AG09319 (cell line): ENCODE results near the gene OPA3.
"Not testable (repeated sequence)": the region's sequence is repeated elsewhere in the genome, so short reads cannot be mapped to it uniquely, and the experiment has no call there.

Experiments
- DNase-seq: peaks from one replicate; pipeline ENCODE4 v3.0.0-alpha.2; 2010; ENCODE audit warnings: low read depth; ENCODE audit errors: extremely low read depth
- TF ChIP-seq, protein P1 (sequence below): IDR thresholded peaks from 2 replicates; pipeline ENCODE4 v1.5.1; 2011; ENCODE audit warnings: low read depth, mild to moderate bottlenecking, inconsistent platforms, low read length, moderate library complexity

The OPA3 gene

DNA sequence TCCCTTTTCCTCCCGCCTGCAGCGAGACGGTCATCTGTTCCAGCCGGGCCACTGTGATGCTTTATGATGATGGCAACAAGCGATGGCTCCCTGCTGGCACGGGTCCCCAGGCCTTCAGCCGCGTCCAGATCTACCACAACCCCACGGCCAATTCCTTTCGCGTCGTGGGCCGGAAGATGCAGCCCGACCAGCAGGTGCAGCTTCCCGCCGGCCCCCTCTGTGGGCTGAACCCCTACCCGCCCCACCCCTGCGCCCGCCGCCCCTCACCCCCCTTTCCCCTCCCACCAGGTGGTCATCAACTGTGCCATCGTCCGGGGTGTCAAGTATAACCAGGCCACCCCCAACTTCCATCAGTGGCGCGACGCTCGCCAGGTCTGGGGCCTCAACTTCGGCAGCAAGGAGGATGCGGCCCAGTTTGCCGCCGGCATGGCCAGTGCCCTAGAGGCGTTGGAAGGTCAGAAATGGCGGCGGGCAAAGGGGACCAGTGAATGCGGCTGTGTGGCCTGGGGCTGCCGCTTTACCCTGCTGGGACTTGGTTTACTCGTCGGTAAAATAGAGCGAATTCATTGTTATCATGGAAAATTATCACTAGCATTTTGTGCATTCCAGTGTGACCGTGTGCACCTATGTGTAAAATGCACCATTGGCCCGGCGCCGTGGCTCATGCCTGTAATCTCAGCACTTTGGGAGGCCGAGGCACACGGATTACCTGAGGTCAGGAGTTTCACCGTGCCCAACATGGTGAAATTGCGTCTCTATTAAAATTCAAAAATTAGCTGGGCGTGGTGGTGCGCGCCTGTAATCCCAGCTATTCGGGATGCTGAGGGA lies 66.7 kb downstream of the OPA3 start:
- TF ChIP-seq, protein P1, sequence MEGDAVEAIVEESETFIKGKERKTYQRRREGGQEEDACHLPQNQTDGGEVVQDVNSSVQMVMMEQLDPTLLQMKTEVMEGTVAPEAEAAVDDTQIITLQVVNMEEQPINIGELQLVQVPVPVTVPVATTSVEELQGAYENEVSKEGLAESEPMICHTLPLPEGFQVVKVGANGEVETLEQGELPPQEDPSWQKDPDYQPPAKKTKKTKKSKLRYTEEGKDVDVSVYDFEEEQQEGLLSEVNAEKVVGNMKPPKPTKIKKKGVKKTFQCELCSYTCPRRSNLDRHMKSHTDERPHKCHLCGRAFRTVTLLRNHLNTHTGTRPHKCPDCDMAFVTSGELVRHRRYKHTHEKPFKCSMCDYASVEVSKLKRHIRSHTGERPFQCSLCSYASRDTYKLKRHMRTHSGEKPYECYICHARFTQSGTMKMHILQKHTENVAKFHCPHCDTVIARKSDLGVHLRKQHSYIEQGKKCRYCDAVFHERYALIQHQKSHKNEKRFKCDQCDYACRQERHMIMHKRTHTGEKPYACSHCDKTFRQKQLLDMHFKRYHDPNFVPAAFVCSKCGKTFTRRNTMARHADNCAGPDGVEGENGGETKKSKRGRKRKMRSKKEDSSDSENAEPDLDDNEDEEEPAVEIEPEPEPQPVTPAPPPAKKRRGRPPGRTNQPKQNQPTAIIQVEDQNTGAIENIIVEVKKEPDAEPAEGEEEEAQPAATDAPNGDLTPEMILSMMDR, result no peak
- DNase-seq, result no peak

DNA sequence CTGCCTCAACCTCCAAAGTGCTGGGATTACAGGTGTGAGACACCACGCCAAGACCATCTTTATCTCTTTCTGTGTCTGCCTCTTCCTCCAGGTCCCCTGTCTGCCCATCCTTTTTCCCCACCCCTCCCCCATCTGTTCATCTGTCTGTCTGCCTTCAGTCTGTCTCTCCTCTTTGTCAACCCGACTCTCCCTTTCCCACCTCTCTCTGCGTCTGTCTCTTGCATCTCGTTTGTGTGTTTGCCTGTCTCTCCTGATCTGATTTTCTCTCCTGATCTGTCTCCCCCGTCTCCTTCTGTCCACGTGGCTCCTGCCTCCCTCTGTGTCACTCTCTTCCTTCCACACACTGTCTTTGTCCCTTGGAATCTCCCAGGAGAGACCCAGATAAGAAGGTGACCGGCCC lies 67.4 kb downstream of the OPA3 start:
- TF ChIP-seq, protein P1, result no peak
- no peak for DNase-seq

DNA sequence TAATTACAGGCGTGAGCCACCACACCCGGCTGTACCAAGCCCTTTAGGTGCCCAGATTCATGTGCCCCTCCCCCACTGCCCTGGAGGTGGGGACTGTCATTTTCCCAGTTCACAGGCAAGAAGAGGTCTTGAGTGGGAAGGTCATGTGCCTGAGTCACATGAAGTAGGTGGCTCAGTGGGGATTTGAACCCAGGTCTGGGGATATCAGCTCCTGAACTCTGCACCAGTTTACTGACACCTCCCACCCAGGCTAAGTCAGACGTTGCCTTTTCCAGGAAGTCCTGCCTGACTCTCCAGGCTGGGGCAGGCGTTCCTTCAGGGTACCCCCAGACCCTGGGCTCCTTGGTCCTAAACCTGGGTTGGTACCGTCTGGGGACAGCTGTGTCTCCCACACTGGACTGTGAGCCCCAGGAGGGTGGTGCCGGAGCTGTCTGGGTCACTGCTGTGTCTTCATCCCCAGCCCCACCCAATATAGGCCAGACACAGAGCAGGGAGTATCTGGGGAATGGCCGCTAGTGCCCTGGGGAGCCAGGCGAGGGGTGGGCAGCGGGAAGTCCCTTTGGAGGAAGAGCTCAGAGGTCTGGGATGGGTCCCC lies 68.7 kb downstream of the OPA3 start:
- DNase-seq, result no peak
- TF ChIP-seq, protein P1, result no peak

DNA sequence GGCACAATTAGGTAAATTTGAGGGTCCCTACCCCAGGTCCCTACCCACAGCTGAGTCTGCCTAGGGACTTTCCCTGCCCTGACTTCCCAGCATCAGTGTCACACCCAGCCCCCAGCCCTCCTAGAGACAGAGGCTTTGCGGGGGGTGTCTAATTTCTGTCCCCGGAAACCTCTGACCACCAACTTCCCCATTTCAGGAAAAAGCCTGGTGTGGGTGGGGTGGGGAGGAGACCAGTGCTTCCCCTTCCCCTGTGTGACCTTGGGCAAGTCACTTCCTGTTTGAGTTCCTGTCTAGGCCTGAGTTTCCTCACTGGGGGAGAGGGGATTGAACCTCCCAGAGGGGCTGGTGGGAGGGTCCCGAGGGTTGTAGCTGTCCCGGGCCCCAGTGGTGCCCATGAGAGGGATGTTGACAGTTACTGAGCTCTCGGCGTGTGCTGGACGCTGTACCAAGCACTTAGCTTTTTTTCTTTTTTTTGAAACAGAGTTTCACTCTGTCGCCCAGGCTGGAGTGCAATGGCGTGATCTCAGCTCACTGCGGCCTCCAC lies 69.4 kb downstream of the OPA3 start:
- TF ChIP-seq, protein P1, result no peak
- DNase-seq, result no peak

DNA sequence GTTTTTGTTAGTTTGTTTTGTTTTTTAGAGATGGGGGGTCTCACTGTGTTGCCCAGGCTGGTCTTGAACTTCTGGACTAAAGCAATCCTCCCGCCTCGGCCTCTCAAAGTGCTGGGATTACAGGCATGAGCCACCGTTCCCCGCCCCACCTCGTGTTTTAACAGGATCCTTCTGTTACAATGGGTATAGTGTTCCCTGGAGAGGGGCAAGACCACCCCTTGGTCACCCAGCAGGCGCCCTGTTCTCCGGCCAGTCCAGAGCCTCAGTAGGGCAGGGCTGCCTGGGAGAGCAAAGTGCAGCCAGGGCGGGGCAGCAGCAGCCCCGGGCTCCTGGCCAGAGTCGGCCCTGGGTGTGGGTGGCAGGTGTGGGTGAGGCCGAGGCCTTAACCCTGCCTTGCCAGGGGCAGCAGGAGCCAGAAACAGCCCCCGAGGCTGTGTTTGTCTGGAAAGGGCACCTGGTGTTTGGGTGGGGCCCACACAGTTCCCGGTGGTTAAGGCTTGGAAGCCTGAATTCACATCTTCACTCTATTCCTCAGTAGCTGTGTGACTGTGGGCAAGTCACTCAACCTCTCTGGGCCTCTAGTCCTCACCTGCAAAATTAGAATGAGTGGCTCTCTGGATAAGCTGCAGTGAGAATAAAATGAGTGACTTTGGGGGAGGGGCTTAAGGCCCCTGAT lies 70.1 kb downstream of the OPA3 start:
- DNase-seq, result no peak
- TF ChIP-seq, protein P1, result no peak

DNA sequence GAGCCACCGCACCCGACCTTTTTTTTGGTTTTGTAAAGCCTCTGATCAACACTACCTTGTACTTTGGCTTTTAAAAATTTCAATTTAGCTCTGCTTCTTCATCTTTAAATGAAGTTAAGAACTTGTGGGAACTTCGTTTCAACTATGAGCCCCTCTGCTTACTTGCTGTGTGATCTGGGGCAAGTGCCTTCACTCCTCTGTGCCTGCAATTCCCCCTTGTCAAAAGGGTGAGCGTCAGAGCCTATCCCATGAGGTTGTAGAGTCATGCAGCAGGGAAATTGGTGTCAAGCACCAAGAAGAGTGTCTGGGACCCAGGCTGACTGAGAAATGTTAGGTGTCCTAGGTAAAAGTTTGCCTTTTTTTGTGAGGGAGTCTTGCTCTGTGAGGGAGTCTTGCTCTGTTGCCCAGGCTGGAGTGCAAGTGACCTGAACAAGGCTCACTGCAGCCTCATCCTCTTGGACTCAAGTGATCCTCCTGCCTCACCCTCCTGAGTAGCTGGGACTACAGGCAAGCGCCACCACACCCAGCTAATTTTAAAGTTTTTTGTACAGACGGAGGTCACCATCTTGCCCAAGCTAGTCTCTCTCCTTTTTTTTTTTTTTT lies 71.6 kb downstream of the OPA3 start:
- DNase-seq, result no peak
- TF ChIP-seq, protein P1, result no peak

DNA sequence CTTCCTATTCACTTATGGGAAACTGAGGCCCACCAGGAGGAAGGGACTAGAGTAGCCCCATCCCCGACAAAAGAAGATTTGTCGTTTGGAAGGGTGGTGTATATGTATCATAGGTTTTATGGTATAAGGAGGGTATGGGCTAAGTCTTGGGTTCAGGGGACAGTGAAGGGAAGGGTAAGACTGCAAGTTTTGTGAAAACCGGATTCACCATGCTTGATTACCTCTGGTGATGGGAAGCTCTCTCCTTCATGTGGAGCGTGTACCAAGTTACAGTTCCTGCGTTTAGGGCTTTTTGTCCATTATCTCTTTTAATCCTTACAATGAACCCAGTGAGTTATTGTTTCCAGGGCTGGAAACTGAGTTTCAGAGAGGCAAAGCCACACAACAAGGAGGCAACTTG lies 73.5 kb downstream of the OPA3 start:
- TF ChIP-seq, protein P1, result no peak
- DNase-seq, result no peak

DNA sequence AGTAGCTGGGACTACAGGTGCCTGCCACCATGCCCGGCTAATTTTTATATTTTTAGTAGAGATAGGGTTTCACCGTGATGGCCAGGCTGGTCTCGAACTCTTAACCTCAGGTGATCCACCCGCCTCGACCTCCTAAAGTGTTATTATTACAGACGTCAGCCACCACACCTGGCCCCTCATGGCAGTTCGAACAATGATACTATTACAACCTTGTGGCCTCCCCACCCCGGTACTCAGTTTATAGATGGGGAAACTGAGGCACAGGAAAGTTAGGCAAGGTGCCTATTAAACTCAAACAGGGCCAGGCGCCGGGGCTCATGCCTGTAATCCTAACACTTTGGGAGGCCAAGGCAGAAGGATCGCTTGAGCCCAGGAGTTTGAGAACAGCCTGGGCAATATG lies 74.2 kb downstream of the OPA3 start:
- DNase-seq, result not testable (repeated sequence)
